ENCODE measurements around the gene MAGI2.

DNA sequence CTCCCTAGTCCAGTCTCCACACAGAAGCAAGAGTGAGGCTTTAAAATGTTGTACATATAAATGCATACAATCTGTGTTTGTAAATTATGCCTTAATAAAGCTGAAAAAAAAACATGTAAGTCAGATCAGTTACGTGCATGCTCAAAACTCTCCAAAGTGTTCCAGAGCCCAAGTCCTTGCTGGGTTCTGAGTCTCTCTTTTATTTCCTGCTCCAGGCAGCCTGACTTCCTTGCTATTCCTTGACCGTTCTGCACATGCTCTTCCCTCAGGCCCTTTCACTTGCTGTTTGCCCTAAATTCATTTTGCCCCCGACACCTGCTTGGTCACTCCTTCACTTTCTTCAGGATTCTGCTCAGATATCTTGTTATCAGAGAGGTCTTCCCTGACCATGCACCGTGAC is 884.8 kb downstream of the MAGI2 start:
- TF ChIP-seq, protein P1, sequence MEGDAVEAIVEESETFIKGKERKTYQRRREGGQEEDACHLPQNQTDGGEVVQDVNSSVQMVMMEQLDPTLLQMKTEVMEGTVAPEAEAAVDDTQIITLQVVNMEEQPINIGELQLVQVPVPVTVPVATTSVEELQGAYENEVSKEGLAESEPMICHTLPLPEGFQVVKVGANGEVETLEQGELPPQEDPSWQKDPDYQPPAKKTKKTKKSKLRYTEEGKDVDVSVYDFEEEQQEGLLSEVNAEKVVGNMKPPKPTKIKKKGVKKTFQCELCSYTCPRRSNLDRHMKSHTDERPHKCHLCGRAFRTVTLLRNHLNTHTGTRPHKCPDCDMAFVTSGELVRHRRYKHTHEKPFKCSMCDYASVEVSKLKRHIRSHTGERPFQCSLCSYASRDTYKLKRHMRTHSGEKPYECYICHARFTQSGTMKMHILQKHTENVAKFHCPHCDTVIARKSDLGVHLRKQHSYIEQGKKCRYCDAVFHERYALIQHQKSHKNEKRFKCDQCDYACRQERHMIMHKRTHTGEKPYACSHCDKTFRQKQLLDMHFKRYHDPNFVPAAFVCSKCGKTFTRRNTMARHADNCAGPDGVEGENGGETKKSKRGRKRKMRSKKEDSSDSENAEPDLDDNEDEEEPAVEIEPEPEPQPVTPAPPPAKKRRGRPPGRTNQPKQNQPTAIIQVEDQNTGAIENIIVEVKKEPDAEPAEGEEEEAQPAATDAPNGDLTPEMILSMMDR (conservative IDR thresholded peaks at IDR 0.05; ENCODE audit: low read depth, low read length): no peak
- no peak for TF ChIP-seq EZH2 (IDR thresholded peaks at IDR 0.05; ENCODE audit: borderline replicate concordance, low read depth, low read length, poor library complexity, severe bottlenecking)

Data from A673 (cell line).